Adrenal gland (tissue), 5 donors: ENCODE measurements around the gene CPTP.

Source experiments
- CTCF ChIP-seq, 6 experiments: fragments of 450-650 bp in 4 of 6; fragments of 200-600 bp in 2 of 6; sonication (generic) in 1 of 6; IDR thresholded peaks; 1 replicate in 5 of 6; 2 replicates in 1 of 6; pipeline versions ENCODE4 v1.5.1 to v1.8.0; 2016 to 2021; ENCODE audit warnings: antibody characterized with exemption in 6 of 6, mild to moderate bottlenecking in 2 of 6, moderate library complexity in 1 of 6
- POLR2A ChIP-seq, 2 donors: fragments of 450-650 bp; IDR thresholded peaks; one replicate each; pipeline ENCODE4 v1.6.1; 2017; ENCODE audit warnings: antibody characterized with exemption in 2 of 2, mild to moderate bottlenecking in 2 of 2, moderate library complexity in 1 of 2
- donor health status: DM: no; HTN: no; CAD: no.

- TF ChIP-seq CTCF (IDR thresholded peaks at IDR 0.05): no peak
- TF ChIP-seq POLR2A (IDR thresholded peaks at IDR 0.05): peak; percentile 49 to 51
Measured at GRCh38 chr1:1307261-1307922, 17.2 kb upstream of the CPTP start.
